ENCODE measurements around the gene HOXD1. TPM values are rescaled to one million over a fixed set of nuclear protein-coding genes. Genes with fewer than 3 reads are reported as not detected.
A peak's percentile ranks its signal among the peaks of the same experiment; 100 is the strongest.

HOXD1 gene
- total and polyA plus RNA-seq, 2 donors (not counting 1 experiment from before 2014, with no cell fraction given) = not detected

DNA sequence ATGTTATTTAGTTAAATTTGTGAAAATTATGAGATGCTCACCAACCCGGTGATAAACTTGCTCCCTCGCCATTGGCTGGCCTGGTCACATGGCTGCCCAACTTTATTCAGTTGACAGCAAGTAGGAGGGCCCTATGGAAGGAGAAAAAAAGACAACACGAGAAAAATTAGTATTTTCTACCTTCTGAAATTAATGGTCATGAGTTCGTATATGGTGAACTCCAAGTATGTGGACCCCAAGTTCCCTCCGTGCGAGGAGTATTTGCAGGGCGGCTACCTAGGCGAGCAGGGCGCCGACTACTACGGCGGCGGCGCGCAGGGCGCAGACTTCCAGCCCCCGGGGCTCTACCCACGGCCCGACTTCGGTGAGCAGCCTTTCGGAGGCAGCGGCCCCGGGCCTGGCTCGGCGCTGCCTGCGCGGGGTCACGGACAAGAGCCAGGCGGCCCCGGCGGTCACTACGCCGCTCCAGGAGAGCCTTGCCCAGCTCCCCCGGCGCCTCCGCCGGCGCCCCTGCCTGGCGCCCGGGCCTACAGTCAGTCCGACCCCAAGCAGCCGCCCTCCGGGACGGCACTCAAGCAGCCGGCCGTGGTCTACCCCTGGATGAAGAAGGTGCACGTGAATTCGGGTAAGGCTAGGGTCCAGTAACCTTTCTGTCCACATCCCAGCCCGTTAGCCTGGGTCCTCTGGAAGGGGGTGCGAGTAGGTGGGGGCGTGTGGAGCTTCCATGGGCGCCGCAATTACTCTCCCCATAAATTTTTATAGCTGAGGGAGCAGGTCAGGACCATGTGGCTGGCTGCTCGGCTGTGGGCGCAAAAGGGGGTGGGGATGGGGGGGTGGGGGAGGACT is 36.8 kb upstream of the HOXD1 start, which contains the start of gene HOXD4:
TSS of gene HOXD4 (plus strand) at position 109 of the 846 bp plus-strand sequence. CDS start at position 193, 84 bp downstream.
- Histone ChIP-seq H3K79me2 (ENCODE audit: control insufficient read depth, insufficient read depth, low read length) (no peaks in the 10 kb centered on the region), H3K9ac (ENCODE audit: insufficient read depth, low read length) (no peak within 1 kb of the TSS), H3K4me3 (replicated peaks in 1 of 4; ENCODE audit: control extremely low read depth in 1 of 4, insufficient read depth in 1 of 4, low read depth in 3 of 4, low read length in 4 of 4) (no peak within 1 kb of the TSS), H3K36me3 (ENCODE audit: control insufficient read depth, insufficient read depth, low read length) (no peaks in the 10 kb centered on the region), H3K4me2 (ENCODE audit: extremely low read depth, insufficient read depth, low read length) (no peak within 1 kb of the TSS), H3K9me3 (ENCODE audit: control insufficient read depth, insufficient read depth, low read depth, low read length) (no peaks in the 10 kb centered on the region), H4K20me1 (ENCODE audit: control insufficient read depth, extremely low read depth, insufficient read depth, low read length) (no peaks in the 10 kb centered on the region), H3K27ac (ENCODE audit: insufficient read depth, low read length) (no peak within 1 kb of the TSS), H2AFZ (ENCODE audit: low read length) (no peak within 1 kb of the TSS), H3K4me1 (ENCODE audit: control insufficient read depth, extremely low read depth, insufficient read depth, low read length) (no peaks in the 10 kb centered on the region), H3K27me3 (ENCODE audit: control insufficient read depth, insufficient read depth, low read length) (peaks cover 75% of the 10 kb centered on the region)
- TF ChIP-seq, protein P1, sequence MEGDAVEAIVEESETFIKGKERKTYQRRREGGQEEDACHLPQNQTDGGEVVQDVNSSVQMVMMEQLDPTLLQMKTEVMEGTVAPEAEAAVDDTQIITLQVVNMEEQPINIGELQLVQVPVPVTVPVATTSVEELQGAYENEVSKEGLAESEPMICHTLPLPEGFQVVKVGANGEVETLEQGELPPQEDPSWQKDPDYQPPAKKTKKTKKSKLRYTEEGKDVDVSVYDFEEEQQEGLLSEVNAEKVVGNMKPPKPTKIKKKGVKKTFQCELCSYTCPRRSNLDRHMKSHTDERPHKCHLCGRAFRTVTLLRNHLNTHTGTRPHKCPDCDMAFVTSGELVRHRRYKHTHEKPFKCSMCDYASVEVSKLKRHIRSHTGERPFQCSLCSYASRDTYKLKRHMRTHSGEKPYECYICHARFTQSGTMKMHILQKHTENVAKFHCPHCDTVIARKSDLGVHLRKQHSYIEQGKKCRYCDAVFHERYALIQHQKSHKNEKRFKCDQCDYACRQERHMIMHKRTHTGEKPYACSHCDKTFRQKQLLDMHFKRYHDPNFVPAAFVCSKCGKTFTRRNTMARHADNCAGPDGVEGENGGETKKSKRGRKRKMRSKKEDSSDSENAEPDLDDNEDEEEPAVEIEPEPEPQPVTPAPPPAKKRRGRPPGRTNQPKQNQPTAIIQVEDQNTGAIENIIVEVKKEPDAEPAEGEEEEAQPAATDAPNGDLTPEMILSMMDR (conservative IDR thresholded peaks at IDR 0.05 in 1 of 2, IDR thresholded peaks at IDR 0.05 in 1 of 2; ENCODE audit: low read depth in 1 of 2, low read length in 2 of 2) = no peak
- TF ChIP-seq EZH2 (IDR thresholded peaks at IDR 0.05; ENCODE audit: low read length, missing control alignments) = peak; percentile 89
- DNase-seq (ENCODE audit: low read depth in 2 of 2) = peak in 1 of 2 donors; percentile 66

DNA sequence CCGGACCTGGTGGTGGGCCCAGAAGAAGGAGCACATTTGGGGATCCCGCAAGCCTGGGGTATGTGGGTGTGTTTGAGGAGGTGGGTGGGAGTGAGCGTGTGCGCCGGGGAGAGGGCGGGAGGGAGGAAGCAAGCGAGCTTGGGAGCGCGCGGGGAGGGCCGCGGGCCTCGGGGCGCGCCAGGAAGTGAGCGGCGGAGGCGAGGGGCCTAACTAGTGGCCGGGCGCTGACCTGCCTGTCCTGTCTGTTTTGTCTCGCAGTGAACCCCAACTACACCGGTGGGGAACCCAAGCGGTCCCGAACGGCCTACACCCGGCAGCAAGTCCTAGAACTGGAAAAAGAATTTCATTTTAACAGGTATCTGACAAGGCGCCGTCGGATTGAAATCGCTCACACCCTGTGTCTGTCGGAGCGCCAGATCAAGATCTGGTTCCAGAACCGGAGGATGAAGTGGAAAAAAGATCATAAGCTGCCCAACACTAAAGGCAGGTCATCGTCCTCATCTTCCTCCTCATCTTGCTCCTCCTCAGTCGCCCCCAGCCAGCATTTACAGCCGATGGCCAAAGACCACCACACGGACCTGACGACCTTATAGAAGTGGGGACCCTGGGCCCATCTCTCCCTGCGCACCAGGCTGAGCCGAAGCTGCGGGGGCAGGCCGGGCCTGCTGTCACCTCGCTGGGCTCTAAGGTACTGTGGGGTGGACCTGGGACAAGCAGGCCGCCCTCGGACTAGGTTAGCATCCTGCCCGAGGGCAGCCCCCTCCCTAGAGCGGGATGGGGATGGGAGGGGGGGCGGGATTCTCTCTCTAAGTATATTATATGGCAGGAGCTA is 35.9 kb upstream of the HOXD1 start:
- Histone ChIP-seq H3K79me2 (ENCODE audit: control insufficient read depth, insufficient read depth, low read length) (no peaks in the 10 kb centered on the region), H3K36me3 (ENCODE audit: control insufficient read depth, insufficient read depth, low read length) (no peaks in the 10 kb centered on the region), H3K9me3 (ENCODE audit: control insufficient read depth, insufficient read depth, low read depth, low read length) (no peaks in the 10 kb centered on the region), H4K20me1 (ENCODE audit: control insufficient read depth, extremely low read depth, insufficient read depth, low read length) (no peaks in the 10 kb centered on the region), H3K27me3 (ENCODE audit: control insufficient read depth, insufficient read depth, low read length) (peaks cover 75% of the 10 kb centered on the region), H3K4me1 (ENCODE audit: control insufficient read depth, extremely low read depth, insufficient read depth, low read length) (no peaks in the 10 kb centered on the region), H3K27ac (ENCODE audit: insufficient read depth, low read length) (no peak overlapping the region), H3K4me3 (replicated peaks in 1 of 4; ENCODE audit: control extremely low read depth in 1 of 4, insufficient read depth in 1 of 4, low read depth in 3 of 4, low read length in 4 of 4) (no peak overlapping the region), H3K9ac (ENCODE audit: insufficient read depth, low read length) (no peak overlapping the region), H2AFZ (ENCODE audit: low read length) (no peak overlapping the region), H3K4me2 (ENCODE audit: extremely low read depth, insufficient read depth, low read length) (no peak overlapping the region)
- peak in 1 of 2 donors; percentile 65 for DNase-seq (ENCODE audit: low read depth in 2 of 2)
- TF ChIP-seq, protein P1 (conservative IDR thresholded peaks at IDR 0.05 in 1 of 2, IDR thresholded peaks at IDR 0.05 in 1 of 2; ENCODE audit: low read depth in 1 of 2, low read length in 2 of 2) = no peak
- TF ChIP-seq EZH2 (IDR thresholded peaks at IDR 0.05; ENCODE audit: low read length, missing control alignments) = peak; percentile 57

All from fibroblast of lung (primary cell).